GM21526 (cell line): ENCODE results near the gene SEC14L2.

Experiments
- ATAC-seq: cut with Tn5 transposase; IDR thresholded peaks from one replicate; pipeline ENCODE4 v1.9.1; 2021; ENCODE audit warnings: moderate library complexity; ENCODE audit not compliant: unreplicated experiment, low FRiP score

Gene SEC14L2

GRCh38 chr22:30424534-30425326 is 27.9 kb downstream of the SEC14L2 start:
- no peak for ATAC-seq

GRCh38 chr22:30425327-30425615 is 28.5 kb downstream of the SEC14L2 start:
- no peak for ATAC-seq

- no peak for ATAC-seq
These were observed 29.0 kb downstream of the SEC14L2 start, which contains the start of gene MTFP1 for GRCh38 chr22:30425616-30426387. MTFP1 (plus strand) TSS chr22:30425768; CDS start chr22:30425880, 112 bp downstream.

GRCh38 chr22:30426388-30427353 is 29.9 kb downstream of the SEC14L2 start:
- no peak for ATAC-seq

- ATAC-seq: no peak
These were observed 31.1 kb downstream of the SEC14L2 start for GRCh38 chr22:30427871-30428270.

GRCh38 chr22:30429887-30430286 is 33.1 kb downstream of the SEC14L2 start:
- ATAC-seq: no peak

GRCh38 chr22:30430933-30431332 is 34.1 kb downstream of the SEC14L2 start:
- no peak for ATAC-seq

- no peak for ATAC-seq
These were observed 35.3 kb downstream of the SEC14L2 start for GRCh38 chr22:30432096-30432495.

GRCh38 chr22:30432520-30432919 is 35.7 kb downstream of the SEC14L2 start:
- ATAC-seq: no peak

GRCh38 chr22:30433227-30433626 is 36.4 kb downstream of the SEC14L2 start:
- no peak for ATAC-seq

GRCh38 chr22:30433773-30434172 is 37.0 kb downstream of the SEC14L2 start:
- ATAC-seq: no peak

GRCh38 chr22:30434843-30435242 is 38.0 kb downstream of the SEC14L2 start:
- ATAC-seq: no peak

- ATAC-seq: no peak
These were observed 38.9 kb downstream of the SEC14L2 start for GRCh38 chr22:30435674-30436126.

GRCh38 chr22:30436196-30436595 is 39.4 kb downstream of the SEC14L2 start:
- ATAC-seq: no peak

- ATAC-seq: no peak
These were observed 41.7 kb downstream of the SEC14L2 start for GRCh38 chr22:30438559-30438958.

- no peak for ATAC-seq
These were observed 42.4 kb downstream of the SEC14L2 start for GRCh38 chr22:30439226-30439625.

- no peak for ATAC-seq
These were observed 43.0 kb downstream of the SEC14L2 start for GRCh38 chr22:30439836-30440235.

GRCh38 chr22:30441088-30441487 is 44.3 kb downstream of the SEC14L2 start:
- ATAC-seq: no peak

- ATAC-seq: no peak
These were observed 48.0 kb downstream of the SEC14L2 start for GRCh38 chr22:30444632-30445437.
